Measurements from ENCODE around the gene TNS3. TPM values are rescaled to one million over a fixed set of nuclear protein-coding genes. Genes with fewer than 3 reads are reported as not detected.

TNS3 gene
- total and polyA plus RNA-seq, 2 experiments from 2014 or later = 2.7 to 5.7 TPM

DNA sequence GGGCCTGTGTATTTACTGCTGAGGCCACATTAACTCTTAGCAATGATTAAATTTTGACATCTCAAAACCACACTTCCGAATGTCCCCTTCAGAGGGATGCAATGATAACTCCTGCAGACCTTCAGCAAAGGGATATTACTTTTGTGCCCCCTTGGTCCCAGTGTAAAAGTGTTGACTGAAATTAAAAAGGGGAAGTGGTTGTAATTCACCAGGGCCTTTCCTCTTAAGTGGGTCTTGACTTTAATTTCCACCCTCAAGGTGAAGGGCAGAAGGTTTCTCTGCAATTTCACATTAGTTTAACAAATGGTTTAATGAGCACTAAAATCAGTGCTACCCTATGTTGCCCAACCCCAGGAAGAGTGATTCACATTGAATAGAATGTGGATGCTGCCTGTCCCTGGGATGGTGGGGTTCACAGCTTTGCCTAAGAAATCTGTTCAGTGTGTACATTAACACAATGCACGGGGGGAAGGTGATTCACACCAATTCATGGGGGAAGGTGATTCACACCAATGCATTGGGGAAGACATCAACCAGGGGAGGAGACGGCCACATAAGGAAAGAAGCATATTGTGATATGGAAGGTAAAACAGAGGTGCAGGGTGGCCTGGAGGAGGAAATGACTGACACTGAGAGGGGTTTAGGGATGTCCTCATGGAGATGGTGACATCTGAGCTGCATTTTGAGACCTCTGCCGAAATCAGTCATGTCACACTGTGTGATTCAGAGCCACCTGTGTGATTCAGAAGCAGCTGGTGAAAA lies 19.4 kb upstream of the TNS3 start:
- peak in 1 of 2 donors; percentile 78 for DNase-seq (ENCODE audit: low read depth in 1 of 2, low spot score in 1 of 2)
- no peak overlapping the region for H3K4me3 ChIP-seq
- H3K27ac ChIP-seq = no peak overlapping the region

DNA sequence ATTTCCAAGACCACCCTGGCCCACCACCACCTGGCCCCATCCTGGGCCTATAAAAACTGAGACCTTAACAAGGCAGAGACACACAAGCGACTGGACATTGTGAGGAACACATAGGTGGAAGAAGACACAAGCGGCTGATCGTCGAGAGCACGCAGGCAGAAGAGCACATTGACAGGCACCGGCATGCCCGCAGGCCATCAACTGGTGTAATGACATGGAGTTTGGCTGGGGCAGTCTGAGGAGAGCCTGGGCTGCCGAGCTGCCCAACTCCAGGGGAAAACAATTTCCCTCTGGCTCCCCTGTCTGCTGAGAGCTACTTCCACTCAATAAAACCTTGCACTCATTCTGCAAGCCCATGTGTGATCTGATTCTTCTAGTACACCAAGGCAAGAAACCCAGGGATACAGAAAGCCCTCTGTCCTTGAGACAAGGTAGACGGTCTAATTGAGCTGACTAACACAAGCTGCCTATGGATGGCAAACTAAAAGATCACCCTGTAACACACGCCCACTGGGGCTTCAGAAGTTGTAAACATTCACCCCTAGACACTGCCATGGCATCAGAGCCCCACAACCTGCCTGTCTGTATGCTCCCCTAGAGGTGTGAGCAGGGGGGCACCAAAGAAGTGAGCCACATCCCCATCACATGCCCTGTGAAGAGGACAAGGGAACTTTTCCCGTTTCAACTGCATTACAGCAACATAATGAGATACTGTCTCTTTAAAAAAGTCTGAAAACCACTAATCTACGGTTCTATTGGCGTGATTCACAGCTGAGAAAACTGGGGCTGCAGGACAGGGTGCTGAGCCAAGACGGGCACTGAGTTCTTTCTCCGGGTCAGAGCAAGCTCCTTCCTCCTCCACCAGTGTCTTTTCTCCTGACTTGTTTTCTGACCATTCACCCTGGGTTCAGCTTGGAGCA lies 18.5 kb upstream of the TNS3 start:
- Histone ChIP-seq H3K27ac (no peak overlapping the region), H3K4me1 (ENCODE audit: low read depth) (no peaks in the 10 kb centered on the region), H3K9me3 (ENCODE audit: low read depth) (no peaks in the 10 kb centered on the region), H3K4me3 (no peak overlapping the region), H3K27me3 (no peaks in the 10 kb centered on the region), H3K36me3 (no peaks in the 10 kb centered on the region)
- peak in 1 of 2 donors; percentile 80 for DNase-seq (ENCODE audit: low read depth in 1 of 2, low spot score in 1 of 2)
- TF ChIP-seq, protein P1, sequence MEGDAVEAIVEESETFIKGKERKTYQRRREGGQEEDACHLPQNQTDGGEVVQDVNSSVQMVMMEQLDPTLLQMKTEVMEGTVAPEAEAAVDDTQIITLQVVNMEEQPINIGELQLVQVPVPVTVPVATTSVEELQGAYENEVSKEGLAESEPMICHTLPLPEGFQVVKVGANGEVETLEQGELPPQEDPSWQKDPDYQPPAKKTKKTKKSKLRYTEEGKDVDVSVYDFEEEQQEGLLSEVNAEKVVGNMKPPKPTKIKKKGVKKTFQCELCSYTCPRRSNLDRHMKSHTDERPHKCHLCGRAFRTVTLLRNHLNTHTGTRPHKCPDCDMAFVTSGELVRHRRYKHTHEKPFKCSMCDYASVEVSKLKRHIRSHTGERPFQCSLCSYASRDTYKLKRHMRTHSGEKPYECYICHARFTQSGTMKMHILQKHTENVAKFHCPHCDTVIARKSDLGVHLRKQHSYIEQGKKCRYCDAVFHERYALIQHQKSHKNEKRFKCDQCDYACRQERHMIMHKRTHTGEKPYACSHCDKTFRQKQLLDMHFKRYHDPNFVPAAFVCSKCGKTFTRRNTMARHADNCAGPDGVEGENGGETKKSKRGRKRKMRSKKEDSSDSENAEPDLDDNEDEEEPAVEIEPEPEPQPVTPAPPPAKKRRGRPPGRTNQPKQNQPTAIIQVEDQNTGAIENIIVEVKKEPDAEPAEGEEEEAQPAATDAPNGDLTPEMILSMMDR (IDR thresholded peaks at IDR 0.05; ENCODE audit: low read depth, low read length) = no peak

More for the DNA sequence above, 19.4 kb upstream of the TNS3 start:
- Histone ChIP-seq H3K4me1 (ENCODE audit: low read depth) (no peaks in the 10 kb centered on the region), H3K36me3 (no peaks in the 10 kb centered on the region), H3K27me3 (no peaks in the 10 kb centered on the region), H3K9me3 (ENCODE audit: low read depth) (no peaks in the 10 kb centered on the region)
- TF ChIP-seq, protein P1 (IDR thresholded peaks at IDR 0.05; ENCODE audit: low read depth, low read length) = no peak

DNA sequence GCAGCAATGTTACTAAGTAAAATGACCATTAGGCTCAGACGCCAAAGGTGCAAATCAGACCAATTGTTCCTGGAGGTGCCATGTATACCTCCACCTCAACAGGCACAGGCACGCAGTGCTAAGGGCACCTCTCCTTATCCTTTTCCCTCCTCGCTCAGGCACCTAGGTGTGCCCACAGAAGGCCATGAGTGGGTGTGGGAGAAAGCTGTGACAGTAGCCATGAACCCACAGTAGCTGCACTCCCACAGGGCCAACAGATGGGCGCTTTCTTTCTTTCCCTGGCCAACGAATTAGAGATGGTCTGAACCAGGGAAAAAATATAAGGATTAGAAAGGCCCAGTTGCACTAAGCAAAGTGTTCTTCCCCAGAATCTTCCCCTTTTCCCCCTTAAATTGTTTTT lies 15.5 kb upstream of the TNS3 start:
- DNase-seq (ENCODE audit: low read depth in 1 of 2, low spot score in 1 of 2) = no peak
- H3K4me3 ChIP-seq = no peak overlapping the region
- no peaks in the 10 kb centered on the region for H3K36me3 ChIP-seq
- no peaks in the 10 kb centered on the region for H3K27me3 ChIP-seq
- H3K27ac ChIP-seq = no peak overlapping the region
- H3K9me3 ChIP-seq (ENCODE audit: low read depth) = no peaks in the 10 kb centered on the region
- TF ChIP-seq, protein P1 (IDR thresholded peaks at IDR 0.05; ENCODE audit: low read depth, low read length) = no peak
- H3K4me1 ChIP-seq (ENCODE audit: low read depth) = no peaks in the 10 kb centered on the region

GRCh38 chr7:47596502-47597202 lies 14.7 kb upstream of the TNS3 start:
- H3K27ac ChIP-seq = no peak overlapping the region
- H3K36me3 ChIP-seq = no peaks in the 10 kb centered on the region
- H3K4me1 ChIP-seq (ENCODE audit: low read depth) = no peaks in the 10 kb centered on the region
- H3K27me3 ChIP-seq = no peaks in the 10 kb centered on the region
- DNase-seq (ENCODE audit: low read depth in 1 of 2, low spot score in 1 of 2) = peak; percentile 30 to 36
- H3K9me3 ChIP-seq (ENCODE audit: low read depth) = no peaks in the 10 kb centered on the region
- H3K4me3 ChIP-seq = no peak overlapping the region
- TF ChIP-seq, protein P1 (IDR thresholded peaks at IDR 0.05; ENCODE audit: low read depth, low read length) = no peak

- H3K4me1 ChIP-seq (ENCODE audit: low read depth) = no peaks in the 10 kb centered on the region
- TF ChIP-seq, protein P1 (IDR thresholded peaks at IDR 0.05; ENCODE audit: low read depth, low read length) = no peak
- no peaks in the 10 kb centered on the region for H3K27me3 ChIP-seq
- H3K36me3 ChIP-seq = no peaks in the 10 kb centered on the region
- no peaks in the 10 kb centered on the region for H3K9me3 ChIP-seq (ENCODE audit: low read depth)
- DNase-seq (ENCODE audit: low read depth in 1 of 2, low spot score in 1 of 2) = no peak
- no peak overlapping the region for H3K4me3 ChIP-seq
- H3K27ac ChIP-seq = no peak overlapping the region
Observed at GRCh38 chr7:47594406-47594805, 12.5 kb upstream of the TNS3 start.

All from cardiac muscle cell (in vitro differentiated cells and primary cell).